ENCODE data around the gene HOXA13.

Gene HOXA13

DNA sequence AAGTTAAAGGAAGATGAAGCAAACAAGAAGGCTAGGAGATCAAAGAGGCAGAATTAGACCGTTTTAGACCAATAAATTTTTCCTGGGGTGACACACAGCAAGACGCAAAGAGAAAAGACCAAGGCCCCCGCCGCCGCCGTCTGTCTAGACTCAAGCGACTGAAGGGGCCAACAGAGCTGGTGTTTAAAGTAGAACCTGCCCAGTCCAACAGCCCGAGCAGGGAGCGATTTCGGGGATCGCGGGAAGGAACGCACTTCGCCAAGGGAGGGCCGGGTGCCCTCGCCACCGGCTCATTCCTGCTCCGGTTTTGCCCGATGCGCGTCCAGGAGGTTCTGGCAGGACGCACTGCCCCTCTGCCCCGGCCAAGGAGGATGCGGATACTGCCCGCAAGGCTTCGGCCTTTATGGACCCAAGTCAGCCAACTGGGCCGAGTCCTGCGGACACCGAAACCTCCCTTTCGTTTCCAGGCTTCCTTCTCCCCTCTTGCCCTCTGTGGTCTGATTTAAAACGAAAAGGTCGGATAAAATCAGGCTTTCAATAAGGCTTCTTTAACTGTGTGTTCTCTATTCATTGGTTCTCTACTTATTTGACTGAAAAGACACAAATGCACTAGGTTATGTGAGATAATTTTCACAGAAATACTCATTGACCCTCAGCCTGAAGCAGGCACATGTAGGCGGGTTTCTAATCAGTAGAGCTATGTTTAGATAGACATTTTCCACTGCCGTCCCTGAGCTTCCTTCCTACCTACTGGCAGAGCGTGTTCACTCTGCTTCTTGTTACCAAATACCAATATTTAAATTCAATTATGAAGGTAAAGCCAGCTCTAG lies 41.2 kb downstream of the HOXA13 start:
- TF ChIP-seq CTCF (IDR thresholded peaks at IDR 0.05; ENCODE audit: borderline replicate concordance, control extremely low read depth, extremely low read depth, insufficient read depth, missing control alignments), result no peak
- no peak for DNase-seq (ENCODE audit: low spot score)
- in situ Hi-C loops (cut with MboI; ENCODE audit: low sequenced_read_pairs, unreplicated experiment), result loop anchor here (5.0 to 25.0 kb wide), 4 partner anchors 304 to 784 kb away; no protein-coding TSS in a partner anchor

GRCh38 chr7:27157702-27158431 lies 42.0 kb downstream of the HOXA13 start:
- in situ Hi-C loops (cut with MboI; ENCODE audit: low sequenced_read_pairs, unreplicated experiment), result loop anchor here (5.0 to 25.0 kb wide), 4 partner anchors 303 to 783 kb away; no protein-coding TSS in a partner anchor
- no peak for TF ChIP-seq CTCF (IDR thresholded peaks at IDR 0.05; ENCODE audit: borderline replicate concordance, control extremely low read depth, extremely low read depth, insufficient read depth, missing control alignments)
- DNase-seq (ENCODE audit: low spot score), result no peak

- no peak for DNase-seq (ENCODE audit: low spot score)
- TF ChIP-seq CTCF (IDR thresholded peaks at IDR 0.05; ENCODE audit: borderline replicate concordance, control extremely low read depth, extremely low read depth, insufficient read depth, missing control alignments), result no peak
- in situ Hi-C loops (cut with MboI; ENCODE audit: low sequenced_read_pairs, unreplicated experiment), result loop anchor here (5.0 to 25.0 kb wide), 4 partner anchors 302 to 782 kb away; no protein-coding TSS in a partner anchor
Measured at GRCh38 chr7:27156916-27157701, 42.8 kb downstream of the HOXA13 start.

DNA sequence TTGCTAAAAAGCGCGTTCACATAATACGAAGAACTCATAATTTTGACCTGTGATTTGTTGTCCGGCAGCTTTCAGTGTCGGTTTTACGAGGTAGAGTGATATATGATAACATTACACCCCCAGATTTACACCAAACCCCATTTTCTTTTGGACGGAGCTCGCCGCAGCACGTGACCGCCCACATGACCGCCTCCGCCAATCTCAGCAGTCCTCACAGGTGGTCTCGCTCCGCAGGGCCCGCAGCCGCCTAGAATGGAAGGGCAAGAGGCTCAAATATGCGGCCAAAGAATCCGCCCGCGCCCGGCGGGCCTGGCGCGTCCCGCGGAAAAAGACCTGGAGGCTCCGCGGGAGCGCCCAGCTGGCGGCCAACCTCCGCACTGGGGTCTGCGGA lies 43.4 kb downstream of the HOXA13 start, which contains the start of gene HOXA7:
Gene HOXA7 (minus strand): TSS at position 168 of the 391 bp plus-strand sequence. CDS start 130 bp downstream, at position 38.
- no peak for DNase-seq (ENCODE audit: low spot score)
- no peak for TF ChIP-seq CTCF (IDR thresholded peaks at IDR 0.05; ENCODE audit: borderline replicate concordance, control extremely low read depth, extremely low read depth, insufficient read depth, missing control alignments)
- in situ Hi-C loops (cut with MboI; ENCODE audit: low sequenced_read_pairs, unreplicated experiment), result loop anchor here (5.0 to 25.0 kb wide), 4 partner anchors 302 to 782 kb away; no protein-coding TSS in a partner anchor

- in situ Hi-C loops (cut with MboI; ENCODE audit: low sequenced_read_pairs, unreplicated experiment), result loop anchor here (5.0 to 25.0 kb wide), 4 partner anchors 301 to 781 kb away; no protein-coding TSS in a partner anchor
- no peak for TF ChIP-seq CTCF (IDR thresholded peaks at IDR 0.05; ENCODE audit: borderline replicate concordance, control extremely low read depth, extremely low read depth, insufficient read depth, missing control alignments)
- no peak for DNase-seq (ENCODE audit: low spot score)
Measured at GRCh38 chr7:27155816-27156507, 43.9 kb downstream of the HOXA13 start.
